RWPE2 (cell line): ENCODE results near the gene KSR2.

Experiments used
- ATAC-seq: fragments of 200-7000 bp; cut with Tn5 transposase; 3 replicates; pipeline ENCODE4 v1.9.1; 2021; ENCODE audit warnings: low read depth
- DNase-seq: peaks from one replicate; pipeline ENCODE4 v3.0.0-alpha.2; 2020; ENCODE audit warnings: low spot score
- H3K27ac ChIP-seq: fragments of 450-650 bp; 2 replicates; pipeline ENCODE4 v1.5.1; 2017; ENCODE audit warnings: mild to moderate bottlenecking; ENCODE audit not compliant: poor library complexity, severe bottlenecking
- H3K27me3 ChIP-seq: fragments of 250-450 bp; sonication (Bioruptor Pico); 2 replicates; pipeline ENCODE4 v1.5.1; 2021; ENCODE audit warnings: mild to moderate bottlenecking, moderate library complexity; ENCODE audit not compliant: insufficient read depth, poor library complexity, severe bottlenecking
- H3K36me3 ChIP-seq: fragments of 250-450 bp; sonication (Bioruptor Pico); 2 replicates; pipeline ENCODE4 v1.5.1; 2020; ENCODE audit warnings: low read depth, mild to moderate bottlenecking, moderate library complexity
- H3K4me1 ChIP-seq: fragments of 250-450 bp; sonication (Bioruptor Pico); 2 replicates; pipeline ENCODE4 v1.5.1; 2021; ENCODE audit warnings: mild to moderate bottlenecking, moderate library complexity; ENCODE audit not compliant: insufficient read depth, poor library complexity, severe bottlenecking
- H3K4me3 ChIP-seq: fragments of 250-450 bp; sonication (Bioruptor Pico); 2 replicates; pipeline ENCODE4 v1.5.1; 2021; ENCODE audit warnings: mild to moderate bottlenecking, moderate library complexity; ENCODE audit not compliant: severe bottlenecking
- H3K9me3 ChIP-seq: fragments of 250-450 bp; sonication (Bioruptor Pico); 2 replicates; pipeline ENCODE4 v1.5.1; 2021; ENCODE audit warnings: mild to moderate bottlenecking, moderate library complexity; ENCODE audit not compliant: severe bottlenecking
- CTCF ChIP-seq: fragments of 450-650 bp; IDR thresholded peaks from one replicate; pipeline ENCODE4 v1.5.1; 2017; ENCODE audit warnings: mild to moderate bottlenecking, moderate library complexity; ENCODE audit not compliant: poor library complexity, severe bottlenecking

KSR2 gene

DNA sequence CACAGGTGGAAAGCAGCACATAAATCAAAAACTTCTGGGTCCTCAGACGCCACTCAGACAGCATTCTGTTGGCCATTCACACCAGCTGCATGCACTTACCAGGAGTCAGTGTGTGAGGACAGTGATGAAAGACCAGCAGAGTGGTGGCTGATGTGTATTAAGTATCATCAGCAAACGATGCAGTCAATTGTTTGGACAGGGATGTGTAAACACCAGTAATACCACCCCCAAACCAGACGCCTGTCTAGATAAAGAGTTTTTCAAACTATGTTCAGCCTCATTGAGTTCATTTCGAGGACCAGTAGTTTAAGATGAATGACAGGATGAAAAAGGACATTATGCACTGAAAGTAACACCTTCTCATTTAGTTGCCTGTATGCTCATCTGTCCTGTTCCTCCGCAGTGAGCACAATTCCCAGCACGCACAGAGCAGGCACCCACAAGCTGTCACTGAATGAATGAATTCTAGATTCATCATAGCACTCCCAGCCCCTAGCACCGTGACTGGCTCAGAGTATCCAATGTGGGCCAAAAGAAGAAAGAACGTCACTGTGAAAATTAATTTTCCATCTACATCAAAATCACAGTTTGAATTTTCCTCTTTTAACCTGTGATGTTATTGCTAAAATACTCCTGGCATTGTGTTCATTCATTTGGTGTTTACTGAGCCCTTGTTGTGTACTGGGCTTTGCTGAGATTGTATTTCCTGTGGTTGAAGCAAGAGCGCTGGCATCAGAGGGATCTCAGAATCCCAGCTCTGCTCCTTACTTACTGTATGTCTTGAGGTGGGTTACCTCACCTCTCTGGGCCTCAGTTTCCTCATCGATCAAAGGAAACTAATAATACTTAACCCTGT, 482.6 kb downstream of the KSR2 start:
- DNase-seq = no peak
- H3K27ac ChIP-seq = no peak overlapping the region

GRCh38 chr12:117484901-117485300, 483.9 kb downstream of the KSR2 start:
- no peak overlapping the region for H3K27ac ChIP-seq
- no peaks in the 10 kb centered on the region for H3K27me3 ChIP-seq
- DNase-seq (no peak), ATAC-seq (no peak)
- no peaks in the 10 kb centered on the region for H3K4me1 ChIP-seq
- TF ChIP-seq CTCF = no peak
- no peak overlapping the region for H3K4me3 ChIP-seq
- no peaks in the 10 kb centered on the region for H3K36me3 ChIP-seq
- no peaks in the 10 kb centered on the region for H3K9me3 ChIP-seq

More for the DNA sequence above, 482.6 kb downstream of the KSR2 start:
- Histone ChIP-seq H3K4me1 (no peaks in the 10 kb centered on the region), H3K9me3 (no peaks in the 10 kb centered on the region), H3K4me3 (no peak overlapping the region), H3K27me3 (no peaks in the 10 kb centered on the region), H3K36me3 (no peaks in the 10 kb centered on the region)
- TF ChIP-seq CTCF = no peak
- no peak for ATAC-seq

DNA sequence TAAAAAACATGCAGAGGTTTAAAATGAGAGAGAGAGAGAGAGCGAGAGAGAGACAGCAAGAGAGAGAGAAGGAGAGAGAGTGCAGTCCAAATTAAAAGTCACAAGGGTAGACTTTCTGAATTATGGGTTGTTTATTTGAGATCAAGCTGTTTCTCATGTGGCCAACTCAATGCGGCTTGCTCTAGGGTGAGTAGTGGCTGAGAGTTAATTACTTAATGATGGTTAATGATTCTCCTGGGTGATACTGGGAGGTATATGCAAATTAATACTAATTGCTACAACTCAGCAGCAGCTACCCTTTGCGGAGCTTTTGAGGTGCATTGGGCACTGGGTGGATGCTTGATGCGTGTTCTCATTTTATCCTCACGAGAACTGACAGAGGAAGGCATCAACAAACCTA, 485.3 kb downstream of the KSR2 start:
- TF ChIP-seq CTCF = no peak
- no peaks in the 10 kb centered on the region for H3K27me3 ChIP-seq

GRCh38 chr12:117481470-117481869, 487.3 kb downstream of the KSR2 start:
- no peak overlapping the region for H3K27ac ChIP-seq
- TF ChIP-seq CTCF = no peak
- H3K36me3 ChIP-seq = no peaks in the 10 kb centered on the region
- DNase-seq = no peak
- H3K27me3 ChIP-seq = no peaks in the 10 kb centered on the region
- H3K4me3 ChIP-seq = no peak overlapping the region
- no peaks in the 10 kb centered on the region for H3K4me1 ChIP-seq
- no peaks in the 10 kb centered on the region for H3K9me3 ChIP-seq
- ATAC-seq = peak; percentile 52; the same call in 1 of the 3 replicates

More for the DNA sequence above, 485.3 kb downstream of the KSR2 start:
- Histone ChIP-seq H3K36me3 (no peaks in the 10 kb centered on the region), H3K9me3 (no peaks in the 10 kb centered on the region), H3K4me1 (no peaks in the 10 kb centered on the region), H3K4me3 (no peak overlapping the region), H3K27ac (no peak overlapping the region)
- DNase-seq (no peak), ATAC-seq (no peak)

- H3K4me3 ChIP-seq = no peak overlapping the region
- ATAC-seq (no peak), DNase-seq (no peak)
- no peak overlapping the region for H3K27ac ChIP-seq
- no peak for TF ChIP-seq CTCF
- H3K36me3 ChIP-seq = no peaks in the 10 kb centered on the region
- H3K9me3 ChIP-seq = no peaks in the 10 kb centered on the region
- no peaks in the 10 kb centered on the region for H3K4me1 ChIP-seq
- no peaks in the 10 kb centered on the region for H3K27me3 ChIP-seq
Measured at GRCh38 chr12:117476341-117476740, 492.4 kb downstream of the KSR2 start.
